K562 (cell line): ENCODE results near the gene SLC25A51. TPM values are rescaled to one million over a fixed set of nuclear protein-coding genes. Genes with fewer than 3 reads are reported as not detected.

ENCODE experiments used
- ATAC-seq: fragments of 200-7000 bp; cut with Tn5 transposase; 3 replicates; pipeline ENCODE4 v1.9.1; 2020; ENCODE audit warnings: moderate library complexity
- BruUV-seq: library from RNA; stranded (reverse); fragments of 400-500 nt; replicated peaks from 2 replicates; lab custom pipeline; 2021; lab: Mats Ljungman, UMichigan
- CTCF ChIA-PET: fragments of 300-600 bp; formaldehyde crosslinking; extraction: SDS; loops from one replicate; lab custom pipeline; 2021; ENCODE audit warnings: low intra/inter-chr PET ratio; lab: Yijun Ruan, JAX
- POLR2A ChIA-PET: fragments of 300-600, 350-650 bp; sonication (Branson Sonifier 250); formaldehyde crosslinking; extraction: SDS; loops from one replicate; lab custom pipeline; 2021; ENCODE audit warnings: antibody characterized with exemption, inconsistent platforms; lab: Yijun Ruan, JAX
- DNase-seq, 4 experiments: peaks; one replicate each; pipeline versions ENCODE4 v3.0.0 to v3.0.0-alpha.2; 2011 to 2018; ENCODE audit warnings: low spot score in 3 of 4, mixed read lengths in 3 of 4; ENCODE audit errors: extremely low read depth in 1 of 4
- FAIRE-seq: peaks from 2 replicates; lab custom pipeline; 2011; peaks lifted over from hg19 to GRCh38; lab: Jason Lieb, UNC
- H2AFZ ChIP-seq: 2 replicates; pipeline ENCODE4 v1.6.0; 2011; ENCODE audit warnings: low read depth, low read length, control low read depth, inconsistent platforms
- H3K27ac ChIP-seq: fragments of 200-600 bp; 3 replicates; pipeline ENCODE4 v1.8.0; 2011; ENCODE audit warnings: low read depth, mild to moderate bottlenecking, control low read depth, inconsistent platforms, low read length, moderate library complexity, mixed read lengths; ENCODE audit errors: extremely low read depth
- H3K27me3 ChIP-seq, 2 experiments: fragments of 300-600 bp in 1 of 2; 2 replicates in 1 of 2; 3 replicates in 1 of 2; pipeline versions ENCODE4 v1.6.0 to v1.8.0; 2011; ENCODE audit warnings: inconsistent platforms in 2 of 2, low read length in 2 of 2, mild to moderate bottlenecking in 1 of 2, mixed read lengths in 1 of 2, moderate library complexity in 1 of 2; ENCODE audit not compliant: control insufficient read depth in 2 of 2, insufficient read depth in 2 of 2
- H3K36me3 ChIP-seq: fragments of 300-600 bp; 3 replicates; pipeline ENCODE4 v1.8.0; 2011; ENCODE audit warnings: mild to moderate bottlenecking, low read length, inconsistent platforms; ENCODE audit not compliant: control insufficient read depth, insufficient read depth
- H3K4me1 ChIP-seq, 2 experiments: fragments of 200-600 bp in 1 of 2; replicated peaks in 1 of 2; 2 replicates in 1 of 2; 3 replicates in 1 of 2; pipeline versions ENCODE4 v1.5.1 to v1.8.0; 2011; ENCODE audit warnings: inconsistent platforms in 2 of 2, low read length in 2 of 2, mild to moderate bottlenecking in 1 of 2, mixed read lengths in 1 of 2, moderate library complexity in 1 of 2; ENCODE audit not compliant: control insufficient read depth in 2 of 2, insufficient read depth in 2 of 2
- H3K4me2 ChIP-seq: 2 replicates; pipeline ENCODE4 v1.6.1; 2011; ENCODE audit warnings: low read length, control low read depth, inconsistent platforms, mixed read lengths; ENCODE audit not compliant: insufficient read depth
- H3K4me3 ChIP-seq: fragments of 200-600 bp; sonication (generic), shearing (Covaris generic); 2 replicates; pipeline ENCODE4 v1.5.1; 2016; ENCODE audit warnings: control low read depth, inconsistent platforms
- H3K79me2 ChIP-seq: fragments of 200-600 bp; 3 replicates; pipeline ENCODE4 v1.8.0; 2011; ENCODE audit warnings: low read length, inconsistent platforms; ENCODE audit not compliant: control insufficient read depth, insufficient read depth
- H3K9ac ChIP-seq, 2 experiments: 2 replicates each; pipeline versions ENCODE4 v1.6.0 to v1.6.1; 2011; ENCODE audit warnings: low read depth in 2 of 2, low read length in 2 of 2, control low read depth in 1 of 2, inconsistent platforms in 1 of 2, mild to moderate bottlenecking in 1 of 2, mixed read lengths in 1 of 2; ENCODE audit not compliant: insufficient read depth in 1 of 2
- H3K9me1 ChIP-seq: one replicate; pipeline ENCODE4 v1.6.0; 2011; ENCODE audit warnings: inconsistent platforms, mild to moderate bottlenecking, low read length, moderate library complexity; ENCODE audit not compliant: control insufficient read depth, insufficient read depth
- H3K9me3 ChIP-seq: replicated peaks from 2 replicates; pipeline ENCODE4 v1.5.1; 2011; ENCODE audit warnings: low read depth, low read length, inconsistent platforms; ENCODE audit not compliant: control insufficient read depth, insufficient read depth
- H4K20me1 ChIP-seq: replicated peaks from 2 replicates; pipeline ENCODE4 v1.6.1; 2011; ENCODE audit warnings: low read length, inconsistent platforms, mixed read lengths; ENCODE audit not compliant: control insufficient read depth, insufficient read depth
- ATF3 ChIP-seq, 2 experiments: fragments of 450-650 bp in 1 of 2; sonication (generic) in 1 of 2; formaldehyde crosslinking in 1 of 2; IDR thresholded peaks in 1 of 2; conservative IDR thresholded peaks in 1 of 2; 2 replicates each; pipeline versions ENCODE4 v1.6.1 to v1.8.1; 2016 to 2023; ENCODE audit warnings: mild to moderate bottlenecking in 2 of 2, moderate library complexity in 2 of 2, inconsistent platforms in 1 of 2, missing genetic modification reagents in 1 of 2
- HEY1 ChIP-seq: fragments of 250-450 bp; sonication (Bioruptor Pico); IDR thresholded peaks from 2 replicates; pipeline ENCODE4 v1.5.0; 2020; ENCODE audit warnings: mild to moderate bottlenecking, moderate library complexity, borderline replicate concordance
- JUND ChIP-seq, 2 experiments: IDR thresholded peaks; 2 replicates in 1 of 2; 3 replicates in 1 of 2; pipeline ENCODE4 v1.6.1; 2011; ENCODE audit warnings: borderline replicate concordance in 2 of 2, low read depth in 2 of 2, low read length in 2 of 2, improper control_type of control experiment in 1 of 2, missing biosample characterization in 1 of 2, missing genetic modification characterization in 1 of 2, missing genetic modification reagents in 1 of 2
- MECOM ChIP-seq: fragments of 250-450 bp; sonication (Bioruptor Pico); IDR thresholded peaks from 2 replicates; pipeline ENCODE4 v1.8.0; 2022; ENCODE audit warnings: inconsistent platforms
- MLX ChIP-seq, 2 experiments: fragments of 450-650 bp in 1 of 2; sonication (generic) in 1 of 2; formaldehyde crosslinking; conservative IDR thresholded peaks; 2 replicates each; pipeline versions ENCODE4 v1.4.0 to v1.8.1; 2020 to 2022; ENCODE audit warnings: mild to moderate bottlenecking in 1 of 2, missing genetic modification reagents in 1 of 2
- RBFOX2 ChIP-seq: fragments of 200-400 bp; formaldehyde crosslinking; IDR thresholded peaks from 2 replicates; pipeline ENCODE4 v1.6.1; 2017; ENCODE audit warnings: low read depth, mild to moderate bottlenecking, low read length, moderate library complexity
- SETDB1 ChIP-seq: IDR thresholded peaks from one replicate; pipeline ENCODE4 v1.6.1; 2012; ENCODE audit warnings: low read length, control low read depth, inconsistent platforms
- ZNF165 ChIP-seq: fragments of 250-450 bp; sonication (Bioruptor Pico); IDR thresholded peaks from 2 replicates; pipeline ENCODE4 v1.4.0; 2020; ENCODE audit warnings: borderline replicate concordance
- WGBS: fragments of 100-300 bp; shearing (Covaris generic); methylation state at CpG from one replicate; pipeline ENCODE4 v1.1.6; 2016; ENCODE audit warnings: low coverage, mixed read lengths; ENCODE audit not compliant: insufficient coverage; ENCODE audit errors: missing lambda C conversion rate; 5-methylcytosine and 5-hydroxymethylcytosine counted together
- in situ Hi-C: fragments of 300-500 bp; cut with MboI; formaldehyde crosslinking; loops from 4 replicates; pipeline ENCODE4 v1.15.0; 2018; ENCODE audit warnings: inconsistent platforms, mixed read lengths
- intact Hi-C: fragments of 100-400 bp; cut with micrococcal nuclease; formaldehyde crosslinking; loops from 2 replicates; pipeline ENCODE4 v1.14.2; 2022
- polyA plus RNA-seq, 8 experiments: library from polyadenylated mRNA; depleted of rRNA in 4 of 8; stranded (reverse) in 5 of 8; unstranded in 3 of 8; fragments of >200 nt; fragmentation: Nextera tagmentation in 2 of 8; fragmentation: Illumina TruSeq in 1 of 8; extraction: Ambion mirVana in 2 of 8; extraction: Trizol in 1 of 8; gene quantifications; 2 replicates each; pipeline versions ENCODE4 v1.2.1 to v1.2.3, GENCODE V29; 2011 to 2014; ENCODE audit warnings: inconsistent platforms in 1 of 8, missing spikeins in 1 of 8
- total RNA-seq, 7 experiments: library from RNA; depleted of rRNA in 6 of 7; stranded (reverse); fragments of >200 nt in 6 of 7; fragmentation: Illumina TruSeq in 2 of 7; extraction: Trizol in 2 of 7; gene quantifications; 2 replicates each; pipeline versions ENCODE4 v1.2.1 to v1.2.3, GENCODE V29; 2011 to 2021; ENCODE audit warnings: low replicate concordance in 1 of 7

SLC25A51 gene
- total and polyA plus RNA-seq, 9 of the 15 experiments (the other 6 are each of a cell fraction or from before 2014, with no cell fraction given) = 9.1 to 40.7 (median 24.5) TPM

- ChIA-PET CTCF (no interaction called here), POLR2A (interaction anchor here (0.7 to 1.2 kb wide), 3 partner anchors 9 to 128 kb away, joined by 4 to 6 read pairs (median 4); no protein-coding TSS in a partner anchor)
- H3K27me3 ChIP-seq = no peaks in the 10 kb centered on the region
- DNase-seq = peak in 3 of 4 experiments; percentile 27 to 32 (median 30)
- intact Hi-C loops = no loop called here
- H3K9me1 ChIP-seq = no peaks in the 10 kb centered on the region
- H3K4me1 ChIP-seq = peaks cover 17 to 20% of the 10 kb centered on the region in 2 experiments
- TF ChIP-seq MECOM (CRISPR knock-in tag) (no peak), ZNF165 (no peak), JUND (IDR thresholded peaks at IDR 0.05; ENCODE audit: borderline replicate concordance, low read depth, low read length) (0 out of 2 replicates have a peak, but pooled peaks have one; percentile 12), JUND (tag; IDR thresholded peaks at IDR 0.05; ENCODE audit: borderline replicate concordance, low read depth, low read length) (no peak), RBFOX2 (no peak), ATF3 (IDR thresholded peaks at IDR 0.05) (0 out of 2 replicates have a peak, but pooled peaks have one; percentile 10), ATF3 (CRISPR knock-in tag; conservative IDR thresholded peaks at IDR 0.05) (no peak), MLX (CRISPR knock-in tag; conservative IDR thresholded peaks at IDR 0.05) (no peak), SETDB1 (no peak), HEY1 (CRISPR knock-in tag) (no peak)
- TF ChIP-seq, all 486 proteins: peak for 2
- WGBS = 76% methylated on average over 22 of the region's 22 CpGs
- Histone ChIP-seq H3K9ac (peak overlapping the region in 1 of 2 experiments; percentile 11; a peak in 2 of 4 replicates), H3K36me3 (no peaks in the 10 kb centered on the region), H4K20me1 (peaks cover 5% of the 10 kb centered on the region; the same call in 1 of the 2 replicates), H3K4me2 (no peak overlapping the region), H3K27ac (no peak overlapping the region), H2AFZ (no peak overlapping the region), H3K9me3 (no peaks in the 10 kb centered on the region), H3K79me2 (no peaks in the 10 kb centered on the region), H3K4me3 (no peak overlapping the region)
- ATAC-seq = no peak
- in situ Hi-C loops = no loop called here
- BruUV-seq = no TSS peak
- no peak for FAIRE-seq
Measured at GRCh38 chr9:37938121-37938891, 34.4 kb upstream of the SLC25A51 start.
